ENCODE data around the gene RUBCNL. TPM values are rescaled to one million over a fixed set of nuclear protein-coding genes. Genes with fewer than 3 reads are reported as not detected.

The RUBCNL gene
- total and polyA plus RNA-seq, 2 of the 8 experiments (the other 6 are each of a cell fraction or from before 2014, with no cell fraction given) = 2.6 to 4.9 TPM

GRCh38 chr13:46350003-46350402 lies 37.0 kb downstream of the RUBCNL start:
- Histone ChIP-seq H4K8ac (ENCODE audit: extremely low read depth, insufficient read depth, low read length) (no peak overlapping the region), H3K27me3 (replicated peaks in 1 of 4; ENCODE audit: control insufficient read depth in 3 of 4, extremely low read depth in 1 of 4, insufficient read depth in 3 of 4, low read length in 3 of 4) (no peaks in the 10 kb centered on the region), H3K4me3 (ENCODE audit: extremely low read depth in 1 of 4, insufficient read depth in 2 of 4, low read depth in 3 of 4, low read length in 4 of 4) (no peak overlapping the region), H4K91ac (replicated peaks; ENCODE audit: insufficient read length, low read length) (no peak overlapping the region), H3K9me3 (ENCODE audit: insufficient read depth in 2 of 2, low read depth in 1 of 2, low read length in 1 of 2) (no peaks in the 10 kb centered on the region), H3K79me1 (ENCODE audit: low read depth, low read length) (no peaks in the 10 kb centered on the region), H3K23ac (ENCODE audit: insufficient read length) (no peak overlapping the region), H3K9ac (replicated peaks in 1 of 4; ENCODE audit: extremely low read depth in 1 of 4, low read depth in 3 of 4, low read length in 3 of 4) (no peak overlapping the region), H2AK5ac (ENCODE audit: low read depth, low read length) (no peak overlapping the region), H3K27ac (ENCODE audit: low read depth, low read length) (no peak overlapping the region), H3K4ac (replicated peaks; ENCODE audit: insufficient read length, low read depth, low read length) (no peak overlapping the region), H2AFZ (ENCODE audit: low read length) (no peak overlapping the region), H2BK120ac (replicated peaks; ENCODE audit: low read depth, low read length) (no peak overlapping the region), H2BK20ac (ENCODE audit: low read length) (no peak overlapping the region), H2BK15ac (ENCODE audit: low read length) (no peak overlapping the region), H3K4me1 (replicated peaks in 1 of 4; ENCODE audit: control insufficient read depth in 3 of 4, insufficient read depth in 4 of 4, low read length in 3 of 4) (no peaks in the 10 kb centered on the region), H3K79me2 (ENCODE audit: control insufficient read depth in 1 of 2, insufficient read depth in 2 of 2, low read length in 2 of 2) (no peaks in the 10 kb centered on the region), H3K14ac (ENCODE audit: insufficient read length) (no peak overlapping the region), H2BK5ac (ENCODE audit: low read depth, low read length) (no peak overlapping the region), H4K20me1 (replicated peaks in 1 of 2; ENCODE audit: control insufficient read depth in 1 of 2, insufficient read depth in 2 of 2, low read length in 2 of 2) (no peaks in the 10 kb centered on the region), H3K23me2 (ENCODE audit: low read depth, low read length) (no peaks in the 10 kb centered on the region), H3K56ac (replicated peaks; ENCODE audit: insufficient read length, low read depth, low read length) (no peak overlapping the region), H4K5ac (ENCODE audit: insufficient read length, low read depth, low read length) (no peak overlapping the region), H3K36me3 (ENCODE audit: control insufficient read depth in 2 of 4, insufficient read depth in 4 of 4, low read length in 3 of 4) (no peaks in the 10 kb centered on the region), H3K18ac (ENCODE audit: extremely low read depth, low read length) (no peak overlapping the region), H3K4me2 (ENCODE audit: insufficient read depth in 1 of 2, low read depth in 2 of 2, low read length in 2 of 2) (no peak overlapping the region), H2BK12ac (ENCODE audit: low read depth, low read length) (no peak overlapping the region)
- WGBS, 2 experiments (ENCODE audit: extremely low coverage in 1 of 2, insufficient coverage in 1 of 2, insufficient read length in 1 of 2, insufficient replicate concordance in 2 of 2, low coverage in 1 of 2, low lambda C conversion rate in 2 of 2, missing lambda C conversion rate in 1 of 2) = 97% methylated on average over 11 of the region's 11 CpGs; no CpG with 5 or more reads in 1 of the 2 experiments
- TF ChIP-seq POLR2AphosphoS5 (IDR thresholded peaks at IDR 0.05; ENCODE audit: low read depth, low read length) (no peak), MAFK (IDR thresholded peaks at IDR 0.05; ENCODE audit: low read depth, low read length) (peak; percentile 24; the same call in 1 of the 2 replicates)
- DNase-seq (ENCODE audit: low read depth in 1 of 2, low spot score in 2 of 2) (no peak), FAIRE-seq (no peak)
- ChIA-PET CTCF (ENCODE audit: partially characterized antibody) (no interaction called here), POLR2A (ENCODE audit: partially characterized antibody) (no interaction called here)

Data from H1 (cell line).